BLaER1 (cell line): ENCODE results near the gene TBX4.

ENCODE experiments used
- H3K27ac ChIP-seq: shearing (Covaris generic); formaldehyde crosslinking; 2 replicates; pipeline ENCODE4 v1.8.1; 2022
- H3K27me3 ChIP-seq: shearing (Covaris generic); formaldehyde crosslinking; 2 replicates; pipeline ENCODE4 v1.8.1; 2022
- H3K36me3 ChIP-seq: shearing (Covaris generic); formaldehyde crosslinking; 2 replicates; pipeline ENCODE4 v1.8.1; 2022
- H3K4me1 ChIP-seq: shearing (Covaris generic); formaldehyde crosslinking; 2 replicates; pipeline ENCODE4 v1.8.1; 2022
- H3K4me2 ChIP-seq: shearing (Covaris generic); formaldehyde crosslinking; 2 replicates; pipeline ENCODE4 v1.8.1; 2022
- H3K4me3 ChIP-seq: shearing (Covaris generic); formaldehyde crosslinking; 2 replicates; pipeline ENCODE4 v1.8.1; 2022
- H3K9ac ChIP-seq: shearing (Covaris generic); formaldehyde crosslinking; 2 replicates; pipeline ENCODE4 v1.8.1; 2022
- H3K9me3 ChIP-seq: shearing (Covaris generic); formaldehyde crosslinking; 2 replicates; pipeline ENCODE4 v1.8.1; 2022
- H4K20me1 ChIP-seq: shearing (Covaris generic); formaldehyde crosslinking; 2 replicates; pipeline ENCODE4 v1.8.1; 2022
- Cebpa-rat ChIP-seq: shearing (Covaris generic); IDR thresholded peaks from 2 replicates; pipeline ENCODE4 v1.8.1; 2022

The TBX4 gene

DNA sequence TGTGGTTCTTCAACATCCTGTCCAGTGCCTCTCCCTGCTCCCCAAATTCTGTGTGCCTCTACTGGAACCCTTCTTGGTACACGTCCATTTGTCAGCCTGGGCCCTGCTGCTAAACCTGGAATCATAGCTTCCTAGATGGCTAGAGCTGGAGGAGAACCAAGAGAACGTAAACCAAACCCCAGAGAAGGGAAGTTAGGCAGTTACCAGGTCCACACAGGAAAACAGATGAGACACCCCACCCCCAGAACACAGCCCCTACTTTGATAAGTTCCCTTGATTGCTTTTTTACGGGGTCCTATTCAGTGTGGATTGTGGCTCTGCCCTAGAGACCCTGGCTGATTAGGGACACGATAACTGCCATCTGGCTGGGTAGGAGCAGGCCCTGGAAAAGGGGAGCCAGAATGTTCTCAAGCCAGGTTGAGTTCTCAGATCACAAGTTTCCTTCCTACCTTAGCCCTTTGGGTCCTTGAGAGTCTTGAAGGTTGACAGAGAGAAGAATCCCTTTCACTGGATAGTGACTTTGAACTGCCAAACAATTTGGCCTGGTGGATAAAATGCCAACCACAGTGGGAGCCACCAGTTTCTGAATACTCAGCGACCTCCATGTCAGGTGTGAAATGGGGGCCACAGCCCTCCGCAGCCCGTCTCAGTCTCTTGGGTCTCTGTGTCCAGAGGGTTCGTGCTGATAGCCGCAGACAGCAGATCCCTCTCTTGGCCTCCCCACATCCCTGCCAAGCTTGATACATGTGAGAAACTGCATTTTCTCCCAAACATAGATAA, 7.9 kb downstream of the TBX4 start:
- H3K4me1 ChIP-seq: peaks cover 26% of the 10 kb centered on the region
- no peak for TF ChIP-seq Cebpa-rat

DNA sequence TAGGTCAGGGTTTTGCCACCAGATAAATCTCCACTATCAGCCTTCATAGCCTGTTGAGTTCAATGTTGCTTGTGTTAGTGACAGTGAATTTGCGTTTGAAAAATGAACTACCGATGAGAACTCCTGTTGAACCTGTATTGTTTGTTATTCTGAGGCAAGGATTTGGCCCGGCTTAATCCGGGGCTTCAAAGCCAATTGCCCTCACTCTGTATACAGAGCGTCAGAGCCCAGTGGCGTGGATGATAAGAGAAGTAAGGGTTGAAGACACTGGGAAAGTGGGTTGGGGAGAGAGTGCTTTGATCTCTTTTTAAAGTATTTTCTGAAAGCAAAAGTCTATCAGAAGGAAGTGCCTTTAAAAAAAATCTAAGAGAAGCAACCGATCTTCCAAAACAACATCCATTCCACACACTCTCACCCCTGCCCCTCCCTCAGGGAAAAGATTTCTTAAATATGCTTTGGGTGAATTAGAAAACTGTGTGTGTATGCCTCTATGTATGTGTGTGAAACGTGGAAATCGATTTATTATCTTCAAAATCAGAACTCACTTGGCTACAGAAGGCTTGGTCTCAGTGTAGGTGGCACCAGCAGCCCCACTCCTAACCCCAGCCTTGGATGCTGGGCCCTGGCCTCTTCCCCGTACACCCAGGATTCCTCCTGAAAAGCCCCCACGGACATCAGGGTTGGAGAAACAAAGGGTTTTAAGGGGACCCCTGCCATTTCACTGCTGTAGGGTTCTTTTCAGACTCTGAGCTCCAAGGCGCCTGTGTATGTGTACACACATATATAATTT, 8.8 kb downstream of the TBX4 start:
- Histone ChIP-seq H3K4me2 (peak overlapping the region; percentile 88), H3K27ac (no peak overlapping the region), H3K9ac (no peak overlapping the region), H3K27me3 (peaks cover 63% of the 10 kb centered on the region), H3K36me3 (no peaks in the 10 kb centered on the region), H3K4me1 (peaks cover 26% of the 10 kb centered on the region), H3K4me3 (no peak overlapping the region), H4K20me1 (no peaks in the 10 kb centered on the region), H3K9me3 (peaks cover 19% of the 10 kb centered on the region)
- no peak for TF ChIP-seq Cebpa-rat

More for the DNA sequence above, 7.9 kb downstream of the TBX4 start:
- Histone ChIP-seq H3K4me3 (no peak overlapping the region), H3K4me2 (no peak overlapping the region), H3K9ac (no peak overlapping the region), H3K27ac (no peak overlapping the region), H3K27me3 (peaks cover 63% of the 10 kb centered on the region), H3K9me3 (peaks cover 28% of the 10 kb centered on the region), H3K36me3 (no peaks in the 10 kb centered on the region), H4K20me1 (no peaks in the 10 kb centered on the region)

DNA sequence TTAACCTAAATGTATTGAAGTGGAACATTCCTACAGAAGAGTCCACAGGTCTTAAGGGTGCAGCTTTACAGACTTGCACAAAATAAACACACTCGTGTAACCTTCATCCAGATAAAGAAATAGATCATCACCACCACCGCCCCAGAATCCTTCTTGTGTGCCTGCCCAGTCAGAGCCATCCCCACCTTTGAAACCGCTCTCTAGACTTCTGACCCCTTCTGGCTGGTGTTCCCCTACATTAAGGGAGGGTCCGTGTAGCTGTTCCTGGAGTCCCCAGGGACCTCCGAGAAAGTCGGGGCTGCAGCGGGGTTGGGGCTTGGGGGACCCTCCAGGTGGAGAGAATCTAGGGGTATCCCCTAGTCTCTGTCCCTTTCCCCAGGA, 9.4 kb downstream of the TBX4 start:
- peaks cover 13% of the 10 kb centered on the region for H3K9me3 ChIP-seq
- peaks cover 26% of the 10 kb centered on the region for H3K4me1 ChIP-seq
- no peak for TF ChIP-seq Cebpa-rat
- 0 out of 2 replicates have a peak overlapping the region, but pooled peaks have one; percentile 13 for H3K9ac ChIP-seq
- no peaks in the 10 kb centered on the region for H4K20me1 ChIP-seq
- peak overlapping the region; percentile 61 for H3K4me3 ChIP-seq
- no peak overlapping the region for H3K27ac ChIP-seq
- H3K36me3 ChIP-seq: no peaks in the 10 kb centered on the region
- H3K4me2 ChIP-seq: peak overlapping the region; percentile 88
- peaks cover 63% of the 10 kb centered on the region for H3K27me3 ChIP-seq

DNA sequence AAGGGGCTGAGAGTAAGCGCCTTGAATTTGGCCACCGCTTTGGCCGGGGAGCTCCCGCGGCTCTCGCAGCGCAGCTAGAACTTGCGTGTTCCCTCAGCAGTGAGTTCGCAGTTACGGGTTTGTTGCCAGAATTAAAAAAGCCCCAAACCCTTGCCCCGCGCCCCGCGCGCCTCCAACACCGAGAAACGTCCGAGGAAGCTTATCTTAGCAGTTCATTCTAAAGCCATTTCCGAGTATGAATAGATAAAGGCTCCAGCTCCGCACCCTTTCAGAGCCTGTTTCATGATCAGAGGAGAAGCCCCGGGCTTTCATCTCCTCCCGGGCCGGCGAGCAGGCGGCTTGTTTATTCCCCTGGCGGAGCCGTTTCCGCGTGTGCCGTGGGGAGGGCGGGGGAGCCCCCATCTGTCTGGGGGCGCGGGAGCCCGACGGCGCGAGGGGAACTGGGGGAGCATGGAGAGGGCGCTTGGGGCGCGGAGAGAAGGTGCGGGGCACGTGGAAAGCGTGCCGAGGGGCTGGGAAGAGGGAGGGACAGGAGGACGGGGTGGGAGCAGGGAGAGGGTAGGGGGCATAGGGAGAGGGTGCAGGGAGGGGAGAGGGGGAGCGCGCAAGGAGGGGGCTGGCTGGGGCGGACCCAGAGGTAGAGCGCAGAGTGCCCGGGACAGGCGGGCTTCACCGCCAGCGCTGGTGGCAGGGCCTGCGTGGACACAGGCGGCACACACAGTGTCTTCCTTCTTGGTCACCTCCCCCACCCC, 9.9 kb downstream of the TBX4 start:
- Histone ChIP-seq H3K27me3 (peaks cover 59% of the 10 kb centered on the region), H3K27ac (no peak overlapping the region), H3K4me2 (peak overlapping the region; percentile 88), H3K36me3 (no peaks in the 10 kb centered on the region), H3K9ac (0 out of 2 replicates have a peak overlapping the region, but pooled peaks have one; percentile 13), H3K9me3 (peaks cover 8% of the 10 kb centered on the region), H4K20me1 (no peaks in the 10 kb centered on the region), H3K4me1 (peaks cover 26% of the 10 kb centered on the region), H3K4me3 (peak overlapping the region; percentile 61)
- no peak for TF ChIP-seq Cebpa-rat

DNA sequence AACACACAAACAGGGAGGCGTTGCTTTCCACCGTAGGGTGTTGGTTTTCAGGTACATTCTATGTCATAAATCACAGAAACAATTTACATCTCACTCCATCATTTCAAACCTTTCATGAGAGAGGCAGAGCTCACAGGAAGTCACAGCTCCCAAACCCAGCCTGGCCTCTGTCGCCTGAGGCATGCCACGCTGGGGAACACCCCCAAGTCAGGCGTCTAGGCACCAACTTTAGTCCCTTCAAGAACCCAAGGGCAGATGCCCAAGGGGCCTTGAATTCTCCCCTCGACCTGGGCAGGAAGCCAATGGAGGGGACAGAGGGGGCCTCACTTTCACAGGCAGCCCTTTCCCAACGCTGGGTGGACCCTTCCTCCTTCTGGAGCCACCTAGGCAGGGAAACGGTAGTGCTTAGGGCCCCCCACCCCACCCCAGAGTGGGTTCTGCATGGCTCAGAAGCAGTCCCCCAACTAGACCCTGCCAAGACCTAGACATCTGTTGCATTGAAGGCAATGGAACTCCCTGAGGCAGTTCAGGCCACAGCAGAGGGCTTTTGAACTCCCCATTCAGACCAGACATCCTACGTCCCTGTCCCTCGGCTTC, 10.6 kb downstream of the TBX4 start:
- Histone ChIP-seq H3K27ac (no peak overlapping the region), H3K36me3 (no peaks in the 10 kb centered on the region), H3K9me3 (peaks cover 1% of the 10 kb centered on the region; the same call in 1 of the 2 replicates), H3K4me3 (no peak overlapping the region), H3K4me2 (peak overlapping the region; percentile 88), H3K4me1 (peaks cover 31% of the 10 kb centered on the region), H4K20me1 (no peaks in the 10 kb centered on the region), H3K9ac (no peak overlapping the region), H3K27me3 (peaks cover 53% of the 10 kb centered on the region)
- no peak for TF ChIP-seq Cebpa-rat

DNA sequence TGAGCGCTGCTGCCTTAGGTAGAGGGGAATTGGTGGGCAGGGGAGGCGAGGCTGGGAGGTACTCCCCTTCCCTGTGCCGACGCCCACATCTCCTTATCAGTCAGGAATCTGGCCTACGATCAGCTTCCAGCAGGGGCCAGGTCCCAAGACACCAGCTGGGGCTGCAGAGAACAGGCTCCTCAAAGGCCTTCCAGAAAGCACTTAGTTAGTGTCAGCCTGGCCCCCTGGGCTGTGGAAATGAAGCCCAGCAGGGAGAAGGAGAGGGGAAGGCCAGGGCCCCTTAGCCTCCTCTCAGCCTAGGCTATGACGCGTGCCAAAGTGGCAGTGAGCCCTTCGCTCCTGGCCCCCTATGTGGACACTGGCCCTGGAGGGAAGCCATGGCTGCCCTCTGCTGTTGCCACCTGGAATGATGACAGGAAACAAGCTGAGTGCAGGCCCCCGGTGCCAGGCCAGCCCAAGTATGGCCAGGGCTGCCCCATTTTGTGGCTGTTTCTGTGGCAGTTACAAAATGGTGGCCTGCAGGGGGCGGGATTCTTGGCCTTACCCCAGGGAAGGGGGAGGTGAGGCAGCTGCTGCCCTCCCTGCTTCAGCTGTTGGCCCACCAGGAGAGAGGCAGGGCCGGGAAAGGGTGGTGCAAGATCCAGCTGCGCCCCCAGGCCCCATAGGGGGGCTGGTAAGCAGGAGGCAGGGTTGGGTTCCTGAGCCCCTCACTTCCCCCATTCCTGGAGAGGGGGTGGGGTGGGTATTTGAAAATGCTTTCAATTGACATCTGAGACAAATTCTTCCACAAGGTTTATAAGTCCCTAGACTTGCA, 11.3 kb downstream of the TBX4 start:
- Histone ChIP-seq H3K9ac (no peak overlapping the region), H3K4me2 (0 out of 2 replicates have a peak overlapping the region, but pooled peaks have one; percentile 8), H3K4me1 (peaks cover 38% of the 10 kb centered on the region), H3K27ac (no peak overlapping the region), H3K27me3 (peaks cover 46% of the 10 kb centered on the region), H3K9me3 (no peaks in the 10 kb centered on the region), H3K36me3 (no peaks in the 10 kb centered on the region), H4K20me1 (no peaks in the 10 kb centered on the region), H3K4me3 (no peak overlapping the region)
- no peak for TF ChIP-seq Cebpa-rat

DNA sequence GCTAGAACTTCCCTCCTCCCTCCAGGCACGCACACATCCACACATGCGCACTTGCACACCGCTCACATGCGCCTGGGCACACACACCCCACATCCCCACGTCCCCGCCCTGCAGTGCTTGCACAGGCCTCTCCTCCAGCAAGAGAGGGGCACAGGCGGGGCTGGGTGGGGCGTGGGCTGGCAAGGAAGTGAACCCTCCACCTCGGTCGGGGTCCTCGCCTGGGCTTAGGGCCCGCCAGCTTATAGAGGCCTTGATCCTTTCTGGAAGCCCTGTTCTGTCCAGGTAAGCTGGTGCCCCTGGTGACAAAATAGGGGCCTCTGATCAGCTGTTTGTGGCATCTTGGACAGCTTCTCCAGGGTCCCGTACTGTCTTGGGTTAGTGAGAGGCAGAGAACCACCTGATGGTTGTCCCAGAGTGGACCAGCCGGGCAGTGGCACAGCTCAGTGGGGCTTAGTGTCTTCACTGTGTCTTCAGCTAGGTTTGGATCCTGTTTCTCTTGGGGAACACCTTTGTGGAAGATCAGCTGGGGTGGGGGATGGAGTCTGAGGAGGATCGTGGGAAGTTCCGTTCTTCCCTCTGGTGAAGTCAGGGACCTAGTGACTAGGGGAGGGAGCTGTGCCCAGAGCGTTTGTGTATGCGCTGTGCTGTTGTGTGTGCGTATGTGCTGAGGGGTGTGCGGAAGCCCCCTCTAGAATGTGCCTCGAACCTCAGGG, 12.1 kb downstream of the TBX4 start:
- peaks cover 38% of the 10 kb centered on the region for H3K27me3 ChIP-seq

DNA sequence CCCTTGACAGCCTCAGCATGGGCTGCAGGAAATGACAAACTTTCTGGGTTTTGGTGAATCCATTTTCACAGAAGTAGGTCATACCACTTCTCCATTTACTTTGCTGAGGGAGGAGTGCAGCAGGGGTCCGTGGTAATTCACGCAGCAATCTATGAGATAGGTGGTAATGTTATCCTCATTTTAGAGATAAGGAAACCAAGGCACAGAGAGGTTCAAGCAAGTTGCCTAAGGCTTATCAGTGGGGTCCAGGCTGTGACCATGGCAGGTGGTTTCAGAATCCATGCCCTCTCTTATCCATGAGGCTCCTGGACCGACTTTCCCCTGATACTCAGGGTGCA, 12.6 kb downstream of the TBX4 start:
- Histone ChIP-seq H3K36me3 (no peaks in the 10 kb centered on the region), H3K27me3 (peaks cover 33% of the 10 kb centered on the region), H3K4me3 (no peak overlapping the region), H3K27ac (no peak overlapping the region), H3K4me2 (no peak overlapping the region), H4K20me1 (no peaks in the 10 kb centered on the region), H3K9me3 (no peaks in the 10 kb centered on the region), H3K4me1 (peaks cover 39% of the 10 kb centered on the region), H3K9ac (no peak overlapping the region)
- no peak for TF ChIP-seq Cebpa-rat

More for the DNA sequence above, 12.1 kb downstream of the TBX4 start:
- H3K4me1 ChIP-seq: peaks cover 39% of the 10 kb centered on the region
- H3K4me2 ChIP-seq: no peak overlapping the region
- H3K4me3 ChIP-seq: no peak overlapping the region
- H4K20me1 ChIP-seq: no peaks in the 10 kb centered on the region
- H3K36me3 ChIP-seq: no peaks in the 10 kb centered on the region
- no peak for TF ChIP-seq Cebpa-rat
- H3K9ac ChIP-seq: no peak overlapping the region
- H3K9me3 ChIP-seq: no peaks in the 10 kb centered on the region
- no peak overlapping the region for H3K27ac ChIP-seq
